Natural killer cell (primary cell): ENCODE measurements around the gene ANKRD31. TPM values are rescaled to one million over a fixed set of nuclear protein-coding genes. Genes with fewer than 3 reads are reported as not detected.
A peak's percentile ranks its signal among the peaks of the same experiment; 100 is the strongest.

Source experiments
- ATAC-seq, 3 donors: fragments of 150-1000 bp in 2 of 3; fragments of 200-7000 bp in 1 of 3; cut with Tn5 transposase; 1 replicate in 1 of 3; 2 replicates in 2 of 3; pipeline ENCODE4 v1.10.0; 2021; ENCODE audit warnings: mild to moderate bottlenecking in 2 of 3, moderate library complexity in 2 of 3
- DNase-seq, 2 donors: peaks; one replicate each; pipeline versions ENCODE4 v3.0.0 to v3.0.0-alpha.2; 2013 to 2021; ENCODE audit warnings: mixed read lengths in 1 of 2
- H3K27ac ChIP-seq: one replicate; pipeline ENCODE4 v1.5.1; 2013; ENCODE audit warnings: mild to moderate bottlenecking, low read length
- H3K27me3 ChIP-seq: one replicate; pipeline ENCODE4 v1.6.1; 2013; ENCODE audit warnings: low read length; ENCODE audit not compliant: control insufficient read depth, insufficient read depth
- H3K36me3 ChIP-seq: one replicate; pipeline ENCODE4 v1.6.1; 2013; ENCODE audit warnings: low read length; ENCODE audit not compliant: control insufficient read depth, insufficient read depth
- H3K4me1 ChIP-seq: one replicate; pipeline ENCODE4 v1.6.1; 2013; ENCODE audit warnings: low read length; ENCODE audit not compliant: control insufficient read depth, insufficient read depth
- H3K4me3 ChIP-seq: one replicate; pipeline ENCODE4 v1.5.1; 2013; ENCODE audit warnings: low read length
- H3K9me3 ChIP-seq: one replicate; pipeline ENCODE4 v1.6.1; 2013; ENCODE audit warnings: low read length; ENCODE audit not compliant: control insufficient read depth, insufficient read depth
- H3K27ac Mint-ChIP-seq, 2 donors: one replicate each; pipeline ENCODE4 v1.8.0; 2022; ENCODE audit warnings: mild to moderate bottlenecking in 2 of 2, mixed read lengths in 2 of 2, moderate library complexity in 1 of 2
- H3K27me3 Mint-ChIP-seq, 2 donors: one replicate each; pipeline ENCODE4 v1.8.0; 2022; ENCODE audit warnings: low read depth in 2 of 2, mixed read lengths in 2 of 2
- H3K36me3 Mint-ChIP-seq: one replicate; pipeline ENCODE4 v1.8.0; 2022; ENCODE audit warnings: mixed read lengths
- H3K4me1 Mint-ChIP-seq, 2 donors: one replicate each; pipeline ENCODE4 v1.8.0; 2022; ENCODE audit warnings: mixed read lengths in 2 of 2
- H3K4me3 Mint-ChIP-seq: one replicate; pipeline ENCODE4 v1.8.0; 2022; ENCODE audit warnings: mild to moderate bottlenecking, moderate library complexity, mixed read lengths
- H3K9me3 Mint-ChIP-seq, 2 donors: one replicate each; pipeline ENCODE4 v1.8.0; 2022; ENCODE audit warnings: mixed read lengths in 2 of 2
- CTCF ChIP-seq: fragments of 200-600 bp; IDR thresholded peaks from one replicate; pipeline ENCODE4 v1.8.0; 2022; ENCODE audit warnings: antibody characterized with exemption
- WGBS: methylation state at CpG from one replicate; pipeline ENCODE4 v1.1.7; 2013; ENCODE audit warnings: missing lambda C conversion rate; ENCODE audit not compliant: insufficient coverage; 5-methylcytosine and 5-hydroxymethylcytosine counted together
- intact Hi-C: fragments of 100-400 bp; cut with micrococcal nuclease; formaldehyde crosslinking; loops from one replicate; pipeline ENCODE4 v1.14.2; 2022
- total RNA-seq, 4 donors: library from RNA; stranded (reverse); fragments of 120-200 nt in 1 of 4; gene quantifications; one replicate each; pipeline versions ENCODE4 v1.2.3 to v1.2.4, GENCODE V29; 2013 to 2022

Gene ANKRD31
- total RNA-seq, 3 donors from 2014 or later (not counting 1 experiment from before 2014, with no cell fraction given) = 0.09 to 0.15 (median 0.12) TPM

- Histone ChIP-seq H3K36me3 (no peaks in the 10 kb centered on the region), H3K27ac (peak overlapping the region; percentile 32), H3K27me3 (peaks cover 15% of the 10 kb centered on the region), H3K4me1 (peaks cover 37% of the 10 kb centered on the region), H3K4me3 (peak overlapping the region; percentile 36), H3K9me3 (no peaks in the 10 kb centered on the region)
- no peaks in the 10 kb centered on the region for H3K9me3 Mint-ChIP-seq
- peaks cover 31 to 44% of the 10 kb centered on the region in 2 donors for H3K4me1 Mint-ChIP-seq
- H3K27ac Mint-ChIP-seq = peak overlapping the region in 1 of 2 donors; percentile 76
- intact Hi-C loops = no loop called here
- peak overlapping the region; percentile 87 for H3K4me3 Mint-ChIP-seq
- TF ChIP-seq CTCF = no peak
- no peaks in the 10 kb centered on the region for H3K36me3 Mint-ChIP-seq
- H3K27me3 Mint-ChIP-seq = peaks cover 40 to 72% of the 10 kb centered on the region in 2 donors
- ATAC-seq (peak; percentile 34 to 60 (median 49)), DNase-seq (peak; percentile 34 to 77)
- WGBS = 1% methylated on average over 95 of the region's 95 CpGs
These were observed 183.2 kb downstream of the ANKRD31 start for GRCh38 chr5:75053304-75054133.

- ATAC-seq = peak; percentile 39 to 56 (median 48)
- H3K9me3 Mint-ChIP-seq = no peaks in the 10 kb centered on the region
- peaks cover 12% of the 10 kb centered on the region for H3K27me3 ChIP-seq
- H3K27ac ChIP-seq = no peak overlapping the region
- TF ChIP-seq CTCF = no peak
- peaks cover 40 to 67% of the 10 kb centered on the region in 2 donors for H3K27me3 Mint-ChIP-seq
- peak overlapping the region; percentile 36 for H3K4me3 ChIP-seq
- no peaks in the 10 kb centered on the region for H3K9me3 ChIP-seq
- intact Hi-C loops = no loop called here
- H3K4me3 Mint-ChIP-seq = peak overlapping the region; percentile 57
- under 1% methylated on average over 40 of the region's 40 CpGs for WGBS
- peak overlapping the region in 1 of 2 donors; percentile 76 for H3K27ac Mint-ChIP-seq
- H3K36me3 Mint-ChIP-seq = no peaks in the 10 kb centered on the region
- DNase-seq = peak in 1 of 2 donors; percentile 34
- peaks cover 39% of the 10 kb centered on the region for H3K4me1 ChIP-seq
- H3K4me1 Mint-ChIP-seq = peaks cover 37 to 50% of the 10 kb centered on the region in 2 donors
- H3K36me3 ChIP-seq = no peaks in the 10 kb centered on the region
These were observed 183.7 kb downstream of the ANKRD31 start for GRCh38 chr5:75053054-75053303.

GRCh38 chr5:75052192-75053053 lies 184.3 kb downstream of the ANKRD31 start, which contains the start of gene GCNT4:
Gene GCNT4 (minus strand): TSS chr5:75052558. CDS start chr5:75030037, 22,521 bp downstream.
- intact Hi-C loops = no loop called here
- H3K9me3 ChIP-seq = no peaks in the 10 kb centered on the region
- 2% methylated on average over 74 of the region's 74 CpGs for WGBS
- Mint-ChIP-seq H3K4me3 (peak within 1 kb of the TSS; percentile 85), H3K27ac (peak within 1 kb of the TSS; percentile 21 to 76), H3K4me1 (peaks cover 39 to 54% of the 10 kb centered on the region in 2 donors), H3K27me3 (peaks cover 40 to 61% of the 10 kb centered on the region in 2 donors), H3K36me3 (no peaks in the 10 kb centered on the region), H3K9me3 (no peaks in the 10 kb centered on the region)
- H3K36me3 ChIP-seq = no peaks in the 10 kb centered on the region
- H3K27me3 ChIP-seq = peaks cover 12% of the 10 kb centered on the region
- DNase-seq = peak; percentile 33 to 70
- peak within 1 kb of the TSS; percentile 45 for H3K4me3 ChIP-seq
- no peak for TF ChIP-seq CTCF
- H3K4me1 ChIP-seq = peaks cover 39% of the 10 kb centered on the region
- peak; percentile 35 to 51 (median 40) for ATAC-seq
- H3K27ac ChIP-seq = peak within 1 kb of the TSS; percentile 32
